HG02610 (cell line): Measurements from ENCODE around the gene SAFB.

Source experiments
- ATAC-seq: cut with Tn5 transposase; IDR thresholded peaks from one replicate; pipeline ENCODE4 v1.9.1; 2021; ENCODE audit warnings: mild to moderate bottlenecking, moderate library complexity; ENCODE audit not compliant: unreplicated experiment

SAFB gene

DNA sequence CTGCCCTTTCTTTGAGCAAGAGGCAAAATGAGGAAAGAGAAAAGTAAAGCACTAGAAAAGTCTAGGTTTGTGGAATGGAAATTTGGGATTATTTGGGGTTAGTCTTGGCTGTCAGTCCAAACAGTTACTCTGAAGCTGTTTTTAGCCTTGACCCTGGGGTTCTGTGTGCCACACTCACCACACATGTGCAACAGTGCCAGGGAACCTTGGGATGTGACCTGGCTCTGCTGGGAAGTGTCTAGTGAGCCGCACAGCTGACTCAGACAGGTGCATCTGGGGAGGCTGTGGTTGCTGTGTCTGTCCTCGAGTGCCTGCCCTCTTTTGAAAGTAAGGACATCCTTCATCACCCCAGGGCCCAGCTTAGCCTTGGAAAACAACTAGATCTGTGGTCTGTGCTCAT lies 41.6 kb downstream of the SAFB start:
- ATAC-seq: no peak

DNA sequence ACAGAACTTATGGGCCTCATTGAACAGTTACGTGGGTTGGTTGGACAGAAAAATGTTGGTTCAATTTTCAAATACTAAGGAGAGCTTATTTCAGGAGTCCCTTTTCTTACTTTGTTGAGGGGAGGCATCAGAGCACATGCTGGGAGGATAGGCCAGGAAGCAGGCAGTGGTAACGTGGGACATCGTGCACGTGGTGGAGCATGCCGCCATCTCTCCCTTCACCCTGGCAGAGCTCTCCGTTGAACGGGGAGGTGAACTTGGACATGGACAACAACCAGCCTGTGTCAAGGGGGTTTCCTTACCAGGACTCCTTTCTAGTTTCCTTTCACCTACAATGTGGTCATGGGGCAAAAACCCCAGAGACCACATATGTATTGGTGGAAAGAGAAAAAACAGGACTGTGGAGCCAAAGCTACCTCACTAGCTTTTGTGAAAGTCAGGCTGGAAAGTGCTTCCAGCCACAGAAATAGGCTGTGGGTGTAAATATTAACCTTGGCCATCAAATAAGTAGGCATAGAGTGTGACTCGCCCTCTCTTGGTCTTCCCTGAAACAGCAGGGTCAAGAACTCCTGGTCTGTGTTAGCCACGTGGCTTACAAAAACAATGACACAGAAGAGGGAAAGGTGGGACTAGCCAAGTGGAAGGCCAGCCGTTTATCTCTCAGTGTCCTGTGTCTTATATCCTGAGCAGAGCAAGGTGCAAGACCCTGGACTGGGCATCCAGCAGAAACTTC lies 43.1 kb downstream of the SAFB start:
- ATAC-seq: peak; percentile 57

DNA sequence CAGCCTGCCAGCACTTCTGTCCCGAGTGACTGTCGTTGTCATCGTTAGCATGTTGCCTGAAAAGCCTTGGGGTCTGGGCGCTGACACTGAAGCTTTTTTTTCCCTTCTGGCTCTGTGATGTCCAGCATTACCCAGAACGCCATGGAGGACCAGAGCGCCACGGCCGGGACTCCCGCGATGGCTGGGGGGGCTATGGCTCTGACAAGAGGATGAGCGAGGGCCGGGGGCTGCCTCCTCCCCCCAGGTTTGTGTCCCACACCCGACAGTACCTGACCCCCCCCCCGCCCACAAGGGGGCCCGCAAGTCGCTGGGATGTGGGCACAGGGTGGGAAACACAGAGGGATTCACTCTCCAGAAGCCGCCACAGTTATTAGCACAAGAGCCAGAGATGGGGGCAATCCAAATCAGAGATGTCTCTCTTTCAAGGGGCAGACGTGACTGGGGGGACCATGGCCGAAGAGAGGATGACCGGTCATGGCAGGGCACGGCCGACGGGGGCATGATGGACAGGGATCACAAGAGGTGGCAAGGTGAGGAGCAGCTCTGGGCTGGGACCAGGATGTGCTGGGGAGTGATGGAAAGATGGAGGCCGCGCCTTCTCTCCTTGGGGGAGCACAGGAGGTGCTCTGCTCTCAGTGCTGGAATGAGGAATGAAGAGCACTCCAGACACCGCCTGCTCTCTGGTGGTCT lies 44.2 kb downstream of the SAFB start:
- ATAC-seq: no peak

DNA sequence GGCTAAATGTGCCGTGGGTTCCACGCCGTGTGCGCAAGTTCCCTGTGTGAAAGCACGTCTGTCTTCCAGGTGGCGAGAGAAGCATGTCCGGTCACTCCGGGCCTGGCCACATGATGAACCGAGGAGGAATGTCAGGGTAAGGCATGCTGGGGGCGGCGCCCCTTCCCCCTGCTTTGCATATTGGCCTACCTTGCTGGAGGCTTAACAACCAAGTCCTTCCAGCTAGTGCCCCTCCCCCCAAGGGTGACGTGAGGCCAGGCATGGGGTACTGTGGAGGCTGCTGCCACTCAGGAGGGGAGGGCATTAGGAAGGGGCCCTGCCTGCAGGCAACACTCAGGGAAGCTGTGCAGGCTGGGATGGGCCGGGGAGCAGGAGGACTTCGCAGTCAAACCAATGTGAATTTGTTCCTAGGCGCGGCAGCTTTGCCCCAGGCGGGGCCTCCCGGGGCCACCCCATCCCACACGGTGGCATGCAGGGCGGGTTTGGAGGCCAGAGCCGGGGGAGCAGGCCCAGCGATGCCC lies 44.9 kb downstream of the SAFB start:
- no peak for ATAC-seq

DNA sequence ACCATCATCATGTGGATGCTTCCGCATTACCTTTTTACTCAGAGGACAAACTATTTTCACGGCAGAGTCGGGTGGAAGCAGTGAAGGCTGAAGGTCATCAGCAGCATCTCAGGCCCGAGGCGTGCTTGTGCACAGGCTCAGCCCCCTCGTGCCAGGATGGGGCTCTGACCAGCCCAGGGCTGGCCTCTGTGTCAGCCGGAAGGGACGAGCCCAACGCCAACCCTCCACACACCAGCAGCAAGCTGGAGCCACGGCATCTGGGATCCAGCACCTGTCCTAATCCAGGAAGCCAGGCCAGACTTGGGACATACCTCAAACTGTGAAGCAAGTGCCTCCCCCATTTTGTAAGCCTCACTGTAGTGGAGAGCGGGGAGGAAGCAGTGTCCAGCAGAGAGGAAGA lies 46.3 kb downstream of the SAFB start:
- ATAC-seq: no peak

DNA sequence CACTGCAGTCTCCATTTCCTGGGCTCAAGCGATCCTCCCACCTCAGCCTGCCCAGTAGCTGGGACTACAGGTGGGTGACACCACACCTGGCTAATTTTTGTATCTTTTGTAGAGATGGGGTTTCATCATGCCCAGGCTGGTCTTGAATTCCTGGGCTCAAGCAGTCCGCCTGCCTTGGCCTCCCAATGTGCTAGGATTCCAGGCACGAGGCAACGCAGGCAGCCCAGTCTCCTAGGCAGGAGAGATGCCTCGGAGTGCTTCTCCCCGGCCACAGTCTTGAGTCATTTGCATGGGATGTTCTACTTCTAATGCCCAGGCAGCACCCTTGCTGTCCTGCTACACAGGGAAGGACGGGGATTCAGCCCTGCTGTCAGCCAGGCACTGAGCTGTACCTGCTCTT lies 48.7 kb downstream of the SAFB start:
- no peak for ATAC-seq

DNA sequence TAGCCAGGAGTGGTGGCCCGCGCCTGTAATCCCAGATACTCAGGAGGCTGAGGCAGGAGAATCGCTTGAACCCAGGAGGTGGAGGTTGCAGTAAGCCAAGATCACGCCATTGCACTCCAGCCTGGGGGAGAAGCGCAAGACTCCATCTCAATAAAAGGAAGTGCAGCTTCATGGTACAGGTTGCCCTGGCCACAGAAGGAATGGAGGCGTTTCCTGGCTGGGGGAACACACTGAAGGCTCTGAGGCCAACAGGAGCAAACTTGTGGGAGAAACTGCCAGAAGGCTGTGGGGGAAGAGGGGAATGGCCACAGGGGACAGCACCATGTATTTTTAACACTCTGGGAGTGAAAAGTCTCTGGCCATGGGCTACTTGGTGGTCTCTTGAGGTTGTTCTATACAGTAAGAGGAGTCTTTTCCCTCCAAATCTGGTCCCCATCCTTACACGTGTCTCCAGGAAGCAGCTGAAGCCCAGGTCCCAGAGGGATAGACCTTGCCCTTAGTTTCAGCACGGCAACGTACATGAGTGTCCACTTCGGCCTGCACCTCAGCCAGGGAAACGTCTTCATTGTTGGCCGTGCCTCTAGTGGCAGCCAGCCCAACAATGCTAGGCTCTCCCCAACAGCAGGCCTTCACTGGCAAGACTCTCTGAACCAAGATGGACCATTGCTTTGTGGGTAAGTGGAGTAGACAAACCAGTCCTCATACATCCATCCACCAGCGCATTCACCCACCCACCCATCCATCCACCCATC lies 50.0 kb downstream of the SAFB start:
- ATAC-seq: no peak

DNA sequence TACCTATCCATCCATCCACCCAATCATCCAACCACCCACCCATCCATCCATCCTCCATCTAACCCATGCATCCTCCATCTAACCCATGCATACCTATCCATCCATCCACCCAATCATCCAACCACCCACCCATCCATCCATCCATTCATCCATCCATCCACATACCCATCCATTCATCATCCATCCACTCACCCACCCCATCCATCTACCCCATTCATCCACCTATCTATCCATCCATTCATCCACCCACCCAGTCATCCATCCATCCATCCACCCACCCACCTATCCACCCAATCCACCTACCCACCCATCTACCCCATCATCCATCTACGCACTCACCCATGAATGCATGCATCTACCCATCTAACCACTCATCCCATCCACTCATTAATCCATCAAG lies 50.9 kb downstream of the SAFB start:
- no peak for ATAC-seq

DNA sequence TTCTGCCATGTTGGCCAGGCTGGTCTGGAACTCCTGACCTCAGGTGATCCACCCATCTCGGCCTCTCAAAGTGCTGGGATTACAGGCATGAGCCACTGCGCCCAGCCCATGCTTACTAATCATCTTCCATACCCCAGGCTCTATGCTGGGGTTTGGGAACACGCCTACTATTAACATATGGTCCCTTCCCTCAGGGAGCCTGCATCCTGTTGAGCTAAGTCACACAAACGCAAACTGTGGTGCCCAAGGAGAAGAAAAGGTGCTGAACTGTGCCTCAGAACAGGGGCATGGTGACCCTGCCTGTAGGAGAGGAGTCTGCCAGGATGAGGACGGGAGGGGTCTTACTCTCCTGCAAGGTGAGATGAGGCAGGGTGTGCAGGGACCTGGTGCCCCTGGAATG lies 51.8 kb downstream of the SAFB start:
- no peak for ATAC-seq

DNA sequence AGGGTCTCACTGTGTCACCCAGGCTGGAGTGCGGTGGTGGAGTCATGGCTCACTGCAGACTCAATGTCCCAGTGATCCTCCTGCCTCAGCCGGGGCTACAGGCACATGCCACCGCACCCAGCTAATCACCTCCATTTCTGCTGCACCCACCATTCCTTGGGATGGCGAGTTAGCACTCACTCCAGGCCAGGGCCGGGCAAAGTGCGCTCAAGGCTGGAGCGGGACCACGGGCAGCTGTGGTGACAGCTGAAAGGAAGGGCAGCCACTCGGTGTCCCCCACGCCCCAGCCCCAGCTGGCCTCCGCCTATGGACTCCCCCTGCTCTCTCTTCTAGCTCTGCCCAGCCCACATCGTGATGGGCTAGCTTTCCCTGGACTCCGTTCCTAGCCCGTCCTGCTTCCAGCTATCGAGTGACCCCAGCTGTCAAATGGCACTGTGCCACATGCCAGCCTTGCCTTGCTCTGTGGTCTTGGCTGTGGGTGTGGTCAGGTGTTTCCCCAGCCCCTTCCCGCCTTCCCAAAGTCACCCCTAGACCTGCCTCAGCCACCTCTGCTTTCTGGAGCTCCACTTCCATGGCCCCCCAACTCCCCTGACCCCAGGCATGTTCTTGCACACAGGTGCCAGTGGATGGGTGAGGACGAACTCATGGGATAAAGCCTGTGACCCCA lies 53.4 kb downstream of the SAFB start:
- ATAC-seq: no peak

DNA sequence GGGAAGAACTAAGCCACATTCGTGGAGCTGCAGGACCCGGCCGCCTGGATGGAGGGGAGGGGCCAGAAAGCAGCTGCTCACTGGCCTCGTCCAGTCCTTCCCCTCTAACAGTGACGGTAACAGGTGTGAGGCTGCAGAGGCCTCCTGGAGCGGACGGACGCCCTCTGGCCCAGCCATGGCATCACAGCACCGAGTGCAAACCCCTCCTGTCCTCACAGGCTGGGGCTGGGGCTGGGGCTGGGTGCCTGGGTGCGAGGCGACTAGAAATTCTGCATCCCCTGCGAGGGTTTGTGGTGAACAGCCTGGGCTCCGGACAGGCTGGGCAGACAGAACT lies 53.9 kb downstream of the SAFB start:
- no peak for ATAC-seq

DNA sequence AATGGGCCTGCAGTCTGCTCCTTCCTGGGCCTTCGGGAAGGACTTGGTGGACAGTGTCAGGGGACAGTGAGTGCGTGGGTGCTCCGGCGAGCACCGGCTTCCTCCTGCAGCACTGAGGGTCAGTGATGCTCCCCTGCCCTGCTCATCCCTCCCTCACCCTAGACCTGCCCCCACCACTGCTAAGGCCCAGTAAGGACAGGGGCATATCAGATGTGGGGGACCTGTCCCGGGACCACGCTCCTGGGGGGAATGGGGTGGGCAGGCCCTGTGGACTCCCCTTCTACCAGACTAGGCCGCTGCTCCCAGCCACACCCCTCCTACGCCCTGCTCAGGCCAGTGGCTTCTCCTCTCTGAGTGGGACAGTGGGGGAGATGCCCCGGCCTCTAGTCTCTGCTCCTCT lies 54.3 kb downstream of the SAFB start:
- no peak for ATAC-seq

DNA sequence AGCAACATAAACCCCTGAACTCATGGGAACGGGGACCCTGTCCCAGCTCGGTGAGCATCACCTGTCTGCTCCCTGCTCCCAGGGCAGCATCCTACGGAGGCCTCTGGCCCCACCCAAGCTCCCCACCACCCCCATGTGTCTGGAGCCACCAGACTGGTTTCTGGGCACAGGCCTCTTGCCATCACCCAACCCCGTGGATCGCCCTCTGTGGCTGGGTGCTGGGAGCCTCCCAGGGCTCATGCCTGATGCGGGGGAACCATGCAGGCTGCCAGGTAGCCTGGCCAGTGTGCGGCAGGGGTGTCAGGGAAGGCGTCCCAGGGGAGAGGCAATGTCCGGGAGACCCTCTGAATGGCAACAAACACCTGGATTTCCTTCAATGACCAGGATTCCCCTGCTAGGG lies 54.7 kb downstream of the SAFB start:
- ATAC-seq: no peak

DNA sequence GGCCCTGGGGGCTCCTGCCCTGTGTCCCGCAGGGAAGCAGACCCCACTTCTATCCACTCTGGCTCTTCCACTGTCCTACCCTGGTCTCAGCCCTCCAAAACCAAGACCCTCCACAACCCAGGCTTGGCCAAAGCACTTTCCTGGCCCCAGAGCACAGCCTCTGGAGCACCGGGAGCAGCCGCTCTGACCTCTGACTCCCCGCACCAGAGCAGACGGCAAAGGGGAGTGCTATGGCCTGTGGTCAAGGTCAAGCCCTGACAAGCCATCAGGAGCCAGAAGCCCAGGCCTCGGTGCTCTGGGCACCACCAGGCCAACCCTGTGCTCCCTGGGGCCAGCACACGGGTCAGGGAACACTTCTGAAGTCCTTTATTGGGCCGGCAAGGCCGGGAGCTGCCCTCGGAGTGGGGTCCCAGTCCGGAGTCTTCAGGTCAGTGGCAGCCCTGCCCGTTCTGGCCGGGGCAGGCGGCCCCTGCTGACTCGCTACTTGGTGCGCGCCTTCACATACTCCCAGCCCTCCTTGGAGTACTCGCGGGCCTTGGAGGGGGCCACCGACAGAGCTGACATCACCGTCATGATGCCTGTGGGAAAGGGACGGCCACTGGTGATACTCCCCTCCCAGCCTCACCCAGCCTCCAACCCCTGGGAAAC lies 55.3 kb downstream of the SAFB start:
- ATAC-seq: no peak

DNA sequence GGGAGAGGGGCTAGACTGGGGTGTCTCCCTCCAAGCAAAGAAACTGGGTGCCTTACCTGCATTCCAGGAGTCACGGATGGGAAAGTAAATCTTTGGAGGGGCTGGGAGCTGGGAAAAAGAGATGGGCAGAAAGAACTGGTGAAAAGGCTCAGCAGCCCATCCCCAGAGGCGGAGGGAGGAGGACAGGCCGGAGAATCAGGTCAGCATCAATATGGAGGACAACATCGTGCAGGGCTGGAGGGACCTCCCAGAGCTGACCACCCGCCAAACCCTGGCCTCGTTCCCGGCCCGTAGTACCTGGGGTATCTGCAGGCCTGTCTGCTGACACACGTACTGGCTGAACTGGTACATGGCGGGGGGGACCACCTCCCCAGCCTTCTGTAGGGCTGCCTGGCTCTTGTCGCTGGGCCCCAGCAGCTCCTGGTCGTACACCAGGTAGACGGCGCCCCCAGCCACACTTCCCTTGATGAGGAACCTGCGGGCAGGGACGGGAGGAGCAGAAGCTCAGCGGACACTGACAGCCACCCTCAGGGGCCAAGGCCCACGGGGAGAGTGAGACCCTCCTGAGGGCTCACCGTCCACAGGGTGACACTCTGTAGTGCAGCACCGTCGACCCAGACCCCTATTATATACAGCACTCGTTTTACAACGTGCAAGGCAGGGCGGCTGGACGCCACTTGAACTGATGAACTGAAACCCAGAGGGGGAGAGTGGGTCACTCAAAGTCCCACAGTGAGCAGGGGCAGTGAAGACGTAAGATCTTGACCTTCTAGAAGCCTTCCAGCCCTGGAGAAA lies 56.6 kb downstream of the SAFB start:
- ATAC-seq: no peak

DNA sequence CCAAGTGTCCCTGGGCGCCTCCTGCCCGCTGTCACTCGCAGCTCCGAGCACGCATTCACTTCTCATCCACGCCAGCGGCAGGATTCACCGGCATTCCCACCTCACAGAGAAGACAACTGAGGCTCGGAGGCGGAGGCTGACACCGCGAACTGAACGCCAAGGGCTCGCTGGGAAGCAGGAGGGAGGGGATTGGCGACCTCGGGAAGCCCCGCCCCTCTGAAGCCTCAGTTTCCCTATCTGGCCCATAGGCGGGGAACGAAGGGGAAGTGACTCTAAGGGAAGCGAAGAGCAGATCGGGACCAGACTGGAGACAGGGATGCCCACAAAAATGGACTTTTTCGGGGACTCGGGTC lies 57.2 kb downstream of the SAFB start:
- no peak for ATAC-seq

DNA sequence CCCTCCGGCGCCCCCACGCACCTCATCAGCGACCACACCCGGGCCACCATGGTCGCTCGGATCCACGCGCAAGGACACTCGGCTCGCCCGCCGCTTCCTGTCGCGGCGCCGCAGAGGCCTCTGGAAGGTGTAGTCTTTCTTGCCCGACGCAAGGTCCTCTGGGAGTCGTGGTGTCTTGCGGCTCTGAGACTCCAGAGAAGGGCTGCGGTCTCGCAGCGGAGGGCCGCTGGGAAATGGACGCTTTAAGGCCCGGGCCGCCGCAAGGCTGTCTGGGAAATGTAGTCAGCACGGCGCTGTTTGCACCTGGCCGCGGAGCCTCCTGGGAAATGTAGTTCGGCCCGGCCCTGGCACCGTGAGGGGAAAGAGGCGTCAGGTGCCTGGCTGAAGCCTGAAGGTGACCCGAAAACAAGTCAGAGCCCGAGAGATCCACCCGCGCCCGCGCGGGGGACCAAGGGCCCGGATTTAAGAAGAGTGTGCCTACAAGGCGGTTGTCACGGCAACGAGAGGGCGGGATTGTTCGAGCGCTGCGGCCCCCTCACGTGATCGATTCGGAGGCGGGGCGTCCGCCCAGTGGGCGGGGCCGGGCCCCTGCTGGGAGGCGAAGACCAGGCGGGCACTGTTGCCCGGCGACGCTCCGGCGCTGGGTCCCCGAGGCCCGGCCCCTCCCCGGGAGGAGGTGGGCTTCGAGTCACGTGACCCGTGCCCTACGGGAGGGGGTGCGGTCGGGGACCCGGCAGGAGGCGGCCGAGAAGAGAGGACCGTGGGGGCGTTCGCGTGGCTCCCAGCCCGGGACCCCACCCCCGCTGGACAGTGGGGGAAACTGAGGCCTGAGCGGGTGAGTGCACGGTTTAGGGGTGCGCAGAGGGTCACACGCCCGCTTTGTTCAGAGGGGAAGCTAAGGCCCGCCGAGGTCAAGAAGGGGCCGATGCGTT lies 57.8 kb downstream of the SAFB start, which contains the start of the genes HSD11B1L and MICOS13:
HSD11B1L (plus strand) TSS at position 591 of the 932 bp plus-strand sequence. CDS start 3,806 bp downstream, outside the sequence.
MICOS13 (minus strand) TSS at position 80 of the 932 bp plus-strand sequence; CDS start at position 50, 30 bp downstream.
- peak; percentile 90 for ATAC-seq

DNA sequence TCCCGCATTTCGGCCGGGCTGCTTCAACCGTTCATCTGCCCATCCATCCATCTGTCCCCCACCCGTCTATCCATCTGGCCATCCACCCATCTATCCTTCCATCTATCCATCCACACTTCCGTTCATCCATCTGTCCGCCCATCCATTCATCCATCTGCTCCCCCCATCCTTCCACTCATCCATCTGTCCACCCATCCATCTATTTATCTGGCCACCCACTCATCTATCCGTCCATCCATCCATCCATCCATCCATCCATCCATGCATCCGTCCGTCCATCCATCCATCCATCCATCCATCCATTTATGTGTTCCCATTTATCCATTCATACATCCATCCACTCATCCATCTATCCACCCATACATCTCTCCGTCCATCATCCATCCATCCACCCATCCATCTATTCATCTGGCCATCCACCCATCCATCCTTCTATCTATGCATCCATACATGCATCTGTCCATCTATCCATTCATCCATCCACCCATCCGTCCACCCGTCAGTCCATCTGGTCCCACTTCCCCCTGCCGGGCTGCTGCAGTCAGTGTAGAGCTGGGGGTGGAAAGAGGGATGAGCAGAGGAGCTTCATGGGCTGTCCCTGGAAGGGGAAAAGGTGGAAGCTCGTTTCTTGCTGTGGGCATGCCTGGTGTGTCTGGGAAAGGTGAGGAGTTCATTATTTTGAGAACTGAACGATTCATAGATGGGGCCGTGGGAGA lies 58.7 kb downstream of the SAFB start:
- no peak for ATAC-seq
